Activated CD8-positive, alpha-beta memory T cell treated with anti-CD3 and anti-CD28 coated beads for 36 hours (primary cell): ENCODE results near the gene SLC5A9. TPM values are rescaled to one million over a fixed set of nuclear protein-coding genes. Genes with fewer than 3 reads are reported as not detected.
"Not testable (repeated sequence)": the region's sequence is repeated elsewhere in the genome, so short reads cannot be mapped to it uniquely, and the experiment has no call there.

Experiments used
- CTCF ChIA-PET: fragments of 350-600 bp; sonication (Branson Sonifier 250); formaldehyde crosslinking; loops from one replicate; lab custom pipeline; 2021; ENCODE audit warnings: antibody characterized with exemption; lab: Charles Lee
- POLR2A ChIA-PET: fragments of 350-600 bp; sonication (Branson Sonifier 250); formaldehyde crosslinking; loops from one replicate; lab custom pipeline; 2021; ENCODE audit warnings: antibody characterized with exemption; lab: Charles Lee
- total RNA-seq, 2 experiments: library from RNA; stranded (reverse); gene quantifications; one replicate each; pipeline ENCODE4 v1.2.3, GENCODE V29; 2021

Gene SLC5A9
- total RNA-seq, 2 experiments from 2014 or later, result not detected

DNA sequence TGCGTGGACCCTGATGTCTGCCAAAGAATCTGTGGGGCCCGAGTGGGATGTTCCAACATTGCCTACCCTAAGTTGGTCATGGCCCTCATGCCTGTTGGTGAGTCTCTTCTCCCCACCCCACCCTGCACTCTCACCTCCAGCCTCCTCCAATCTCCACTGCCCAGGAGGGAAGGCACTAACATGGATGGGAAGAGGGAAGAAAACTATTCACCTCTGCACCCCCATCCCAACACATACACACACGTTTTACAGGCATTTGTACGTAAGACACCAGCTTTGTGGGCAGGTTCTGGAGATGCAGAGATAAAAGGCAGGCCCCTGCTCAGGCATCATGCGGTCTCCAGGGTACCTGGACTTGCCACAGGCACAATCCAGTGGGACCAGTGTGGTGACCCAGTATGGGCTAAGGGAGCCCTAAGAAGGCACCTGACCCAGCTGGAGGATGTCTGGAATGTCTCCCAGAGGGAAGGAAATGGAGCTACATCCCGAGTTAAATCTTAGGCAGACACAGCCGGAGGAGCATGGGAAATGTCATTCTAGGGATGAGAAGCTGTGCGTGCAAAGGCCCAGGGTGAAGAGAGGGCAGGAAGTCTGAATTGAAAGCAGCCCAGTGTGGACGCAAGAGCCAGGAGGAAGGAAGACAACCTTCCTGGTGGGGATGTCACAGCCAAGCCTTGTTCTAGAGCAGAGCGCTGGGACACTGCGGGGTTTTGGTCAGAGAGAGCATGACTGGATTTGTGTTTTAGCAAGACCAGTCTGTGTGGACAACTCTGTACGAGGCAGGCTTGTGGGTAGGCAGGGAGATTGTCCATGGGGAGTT is 11.4 kb downstream of the SLC5A9 start:
- ChIA-PET POLR2A (no interaction called here), CTCF (no interaction called here)

DNA sequence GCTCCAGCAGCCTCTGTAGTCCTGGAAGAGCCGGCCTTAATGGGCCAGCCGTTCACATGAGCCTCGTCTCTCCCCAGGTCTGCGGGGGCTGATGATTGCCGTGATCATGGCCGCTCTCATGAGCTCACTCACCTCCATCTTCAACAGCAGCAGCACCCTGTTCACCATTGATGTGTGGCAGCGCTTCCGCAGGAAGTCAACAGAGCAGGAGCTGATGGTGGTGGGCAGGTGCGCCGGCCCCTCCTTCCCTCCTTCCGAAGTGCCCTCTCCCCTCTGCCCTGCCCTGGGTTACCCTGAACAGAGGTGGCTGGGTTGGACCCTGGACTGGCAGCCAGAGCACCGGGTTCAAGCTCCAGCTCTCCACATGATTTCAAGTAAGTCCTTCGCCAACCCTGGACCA is 13.1 kb downstream of the SLC5A9 start:
- POLR2A ChIA-PET, result no interaction called here
- CTCF ChIA-PET, result interaction anchor here (2.5 kb wide), 1 partner anchor 142 kb away, joined by 8 read pairs; no protein-coding TSS in a partner anchor

DNA sequence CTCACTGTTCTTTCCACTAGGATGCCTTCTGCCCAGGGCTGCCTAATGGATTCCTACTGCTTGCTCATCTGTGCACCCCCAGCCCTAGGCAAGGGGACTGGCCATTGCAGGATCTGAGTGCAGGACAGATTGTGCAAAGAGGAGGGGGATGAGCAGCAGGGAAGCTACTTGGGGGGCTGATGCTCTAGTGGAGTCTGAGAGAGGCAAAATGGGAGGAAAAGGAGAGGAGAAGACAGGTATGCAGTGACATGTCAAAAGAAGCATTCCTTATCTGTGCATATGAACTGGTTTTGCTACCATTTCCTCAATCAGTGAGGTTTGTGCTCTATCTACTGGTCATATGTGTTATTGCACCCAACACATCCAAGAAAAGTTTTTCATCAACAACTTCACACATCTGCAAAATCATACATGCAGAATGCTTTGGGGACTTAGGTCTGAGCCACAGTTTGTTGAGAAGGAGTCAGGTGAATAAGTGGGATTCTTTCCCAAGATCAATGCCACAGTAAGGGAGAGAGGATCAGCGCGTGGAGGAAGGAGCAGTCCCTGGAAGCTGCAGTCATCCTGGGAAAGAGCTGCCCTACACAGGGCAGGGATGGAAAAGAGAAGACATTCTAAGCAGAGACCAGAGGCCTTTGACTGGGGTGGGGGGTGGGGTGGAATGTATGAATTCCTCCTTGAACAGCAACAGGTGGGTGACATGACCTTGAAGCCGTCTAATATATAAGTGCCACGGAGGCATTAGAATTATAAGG is 14.4 kb downstream of the SLC5A9 start:
- POLR2A ChIA-PET, result no interaction called here

DNA sequence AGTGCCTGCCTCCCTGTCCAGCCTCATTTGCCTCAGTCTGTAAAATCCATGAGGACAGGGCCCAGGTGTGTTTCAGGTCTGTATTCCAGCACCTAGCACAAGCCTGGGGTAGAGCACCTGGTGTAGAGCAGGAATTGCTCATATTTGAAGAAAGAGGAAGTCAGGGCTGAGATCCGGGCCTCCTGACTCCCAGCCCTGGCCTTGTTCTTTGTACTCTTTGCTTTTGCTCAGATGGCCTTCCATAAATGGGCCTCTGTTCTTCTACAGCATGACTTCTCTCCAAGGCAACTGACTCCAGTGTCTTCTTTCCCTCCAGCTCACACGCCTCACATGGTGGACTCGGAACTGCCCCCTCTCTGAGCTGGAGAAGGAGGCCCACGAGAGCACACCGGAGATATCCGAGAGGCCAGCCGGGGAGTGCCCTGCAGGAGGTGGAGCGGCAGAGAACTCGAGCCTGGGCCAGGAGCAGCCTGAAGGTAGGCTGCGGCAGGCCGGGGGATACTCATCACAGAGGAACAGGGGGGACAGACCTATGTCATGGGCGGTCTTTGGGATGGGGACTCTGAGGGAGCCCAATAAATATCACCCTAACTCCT is 19.7 kb downstream of the SLC5A9 start:
- ChIA-PET CTCF (no interaction called here), POLR2A (no interaction called here)

More for the DNA sequence above, 14.4 kb downstream of the SLC5A9 start:
- CTCF ChIA-PET, result interaction anchor here (2.5 kb wide), 1 partner anchor 143 kb away, joined by 8 read pairs; no protein-coding TSS in a partner anchor

DNA sequence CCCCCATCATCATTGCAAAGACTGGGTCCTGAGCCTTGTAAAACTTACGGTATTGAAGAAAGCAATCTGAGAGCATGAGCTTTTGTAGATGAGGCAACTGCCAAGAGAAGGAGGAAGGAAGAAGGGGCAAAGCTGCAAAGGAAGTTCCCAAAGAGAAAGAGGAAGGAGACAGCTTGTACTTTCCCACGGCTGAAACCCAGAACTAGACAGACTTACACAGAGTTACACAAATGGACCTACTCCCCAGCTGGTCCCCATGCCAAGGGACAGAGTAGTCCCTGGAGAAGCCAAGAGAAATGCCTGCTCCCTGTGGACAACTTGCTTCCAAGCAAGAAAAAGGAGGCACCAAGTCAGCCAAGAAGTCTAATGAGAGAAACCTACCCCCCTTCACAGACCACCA is 22.6 kb downstream of the SLC5A9 start:
- CTCF ChIA-PET, result no interaction called here
- POLR2A ChIA-PET, result no interaction called here

DNA sequence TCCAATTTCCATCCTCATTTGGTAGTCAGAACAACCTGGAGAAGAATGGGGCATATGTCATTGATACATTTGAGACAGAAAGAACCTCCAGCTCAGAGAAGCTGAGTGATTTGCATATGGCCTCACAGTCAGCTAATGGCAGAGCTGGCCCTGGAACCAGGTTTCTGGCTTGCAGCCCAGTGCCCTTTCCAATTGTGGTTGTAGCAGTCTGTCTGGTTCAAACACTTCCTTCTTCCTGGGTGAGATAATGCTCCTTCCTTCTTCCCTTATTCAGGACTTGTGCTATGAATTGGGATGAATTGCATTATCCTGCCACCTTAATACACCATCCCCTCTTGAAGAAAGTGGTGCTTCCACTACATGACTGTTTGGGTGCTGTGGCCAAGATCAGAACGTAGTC is 24.2 kb downstream of the SLC5A9 start:
- ChIA-PET CTCF (no interaction called here), POLR2A (no interaction called here)

DNA sequence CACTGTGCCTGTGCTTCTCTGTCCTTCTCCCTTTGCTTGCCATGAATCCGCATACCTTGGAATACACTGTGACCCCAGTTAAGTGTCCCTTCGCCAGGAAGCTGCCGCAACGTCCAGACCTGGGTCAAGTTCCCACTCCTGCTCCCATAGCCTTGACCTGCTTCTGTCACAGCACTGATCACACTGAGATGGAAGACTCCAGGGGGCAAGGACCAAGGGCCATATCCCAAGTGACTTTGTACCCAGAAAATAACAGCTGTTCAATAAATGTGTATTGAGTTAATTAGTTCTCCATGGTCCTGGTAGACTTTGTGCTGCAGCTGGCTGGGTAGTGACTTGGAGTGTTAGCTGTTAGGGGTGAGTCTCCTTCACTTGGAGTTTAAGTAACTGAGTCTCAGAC is 25.8 kb downstream of the SLC5A9 start:
- ChIA-PET POLR2A (no interaction called here), CTCF (no interaction called here)

DNA sequence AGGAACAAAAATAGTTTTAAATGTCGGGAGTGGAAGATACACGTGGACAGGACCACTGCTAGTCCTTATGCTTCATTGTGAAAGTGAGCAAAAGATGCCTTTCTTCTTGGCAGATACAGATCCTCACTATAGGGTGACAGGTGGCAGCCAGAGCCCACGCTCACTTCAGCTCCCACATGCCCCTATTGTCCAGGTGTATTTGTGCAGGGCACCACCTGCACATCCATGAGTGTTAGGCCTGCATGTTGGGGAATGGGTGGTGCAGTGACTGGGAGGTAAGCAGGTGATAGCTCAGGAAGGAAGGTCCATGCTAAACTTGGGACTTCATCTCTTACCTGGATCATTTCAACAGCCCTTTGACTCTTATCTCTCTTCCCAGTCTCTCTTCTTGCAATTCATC is 27.4 kb downstream of the SLC5A9 start:
- POLR2A ChIA-PET, result no interaction called here
- CTCF ChIA-PET, result no interaction called here

DNA sequence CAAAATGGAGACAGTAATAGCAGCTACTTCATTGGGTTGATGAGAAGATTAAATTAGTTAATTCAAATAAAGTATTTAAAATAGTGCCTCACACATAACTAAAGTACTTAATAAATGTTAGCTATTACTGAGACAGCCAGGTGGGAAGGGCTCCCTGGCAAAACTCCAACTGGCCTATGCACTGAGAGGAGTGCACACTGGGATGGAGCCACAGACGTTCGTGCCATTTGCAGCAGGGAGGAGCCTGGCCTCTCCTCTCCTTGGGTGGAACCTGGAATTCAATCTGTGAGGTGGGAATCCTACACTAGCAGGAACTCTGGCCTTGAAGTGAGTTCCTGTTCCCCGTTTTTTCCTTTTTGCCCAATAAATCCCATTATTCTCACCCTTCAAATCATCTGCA is 28.1 kb downstream of the SLC5A9 start:
- POLR2A ChIA-PET, result no interaction called here
- CTCF ChIA-PET, result no interaction called here

DNA sequence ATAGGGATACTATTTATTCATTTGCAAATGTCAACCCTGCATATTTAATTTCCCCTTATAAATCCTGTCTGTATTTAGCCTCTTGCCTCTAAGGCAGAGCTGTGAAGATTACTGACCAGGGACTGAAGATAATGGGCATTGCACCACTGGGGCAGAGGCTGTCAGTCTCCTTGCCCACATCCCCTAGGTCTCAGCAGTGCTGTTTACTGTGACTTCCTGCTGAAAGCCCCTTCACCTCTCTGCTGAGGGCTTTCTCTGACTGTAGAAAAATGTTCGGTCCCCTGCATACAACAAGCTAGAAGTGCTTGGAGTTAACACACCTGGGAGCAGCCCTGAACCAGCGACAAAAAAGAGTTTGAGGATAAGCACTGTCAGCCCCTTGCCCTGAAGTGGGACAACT is 28.8 kb downstream of the SLC5A9 start:
- ChIA-PET CTCF (no interaction called here), POLR2A (no interaction called here)

DNA sequence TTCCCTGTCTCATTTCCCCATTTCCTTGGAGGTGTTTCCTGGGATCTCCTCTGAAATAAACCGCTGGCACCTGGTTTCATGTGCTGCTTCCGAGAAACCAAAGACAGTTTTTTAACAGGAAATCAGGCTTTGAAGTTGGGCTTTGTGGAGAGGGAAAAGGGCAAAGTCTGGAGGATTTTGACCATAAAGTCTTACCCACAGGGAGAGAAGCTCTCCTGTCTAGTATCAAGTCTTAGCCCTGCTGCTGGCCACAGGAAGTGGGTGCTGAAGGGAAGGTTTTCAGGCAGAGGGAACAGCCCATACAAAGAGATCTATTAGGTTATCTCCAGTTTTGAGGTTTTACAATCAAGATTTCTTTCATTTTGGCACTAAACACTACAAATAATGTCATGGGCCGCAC is 29.3 kb downstream of the SLC5A9 start:
- POLR2A ChIA-PET, result no interaction called here
- CTCF ChIA-PET, result no interaction called here

DNA sequence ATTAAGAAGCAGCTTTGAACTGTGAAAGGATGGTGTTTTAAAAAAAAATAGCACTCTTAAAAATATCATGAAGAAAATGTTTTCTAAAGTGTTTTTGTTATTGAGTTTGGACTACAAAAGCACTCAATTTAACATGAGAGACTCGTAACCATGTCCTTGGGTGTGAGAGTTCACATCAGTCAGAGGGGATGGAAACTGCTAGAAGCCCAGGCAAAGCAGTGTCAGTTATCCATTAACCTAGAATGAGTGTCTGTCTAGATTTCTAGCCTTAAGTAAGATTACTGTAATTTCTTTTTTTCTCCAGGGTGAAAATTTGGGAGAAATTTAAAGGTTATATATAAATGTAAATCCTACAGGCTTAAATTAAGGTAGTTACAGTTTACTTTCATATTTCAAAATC is 31.7 kb downstream of the SLC5A9 start:
- ChIA-PET CTCF (no interaction called here), POLR2A (no interaction called here)

DNA sequence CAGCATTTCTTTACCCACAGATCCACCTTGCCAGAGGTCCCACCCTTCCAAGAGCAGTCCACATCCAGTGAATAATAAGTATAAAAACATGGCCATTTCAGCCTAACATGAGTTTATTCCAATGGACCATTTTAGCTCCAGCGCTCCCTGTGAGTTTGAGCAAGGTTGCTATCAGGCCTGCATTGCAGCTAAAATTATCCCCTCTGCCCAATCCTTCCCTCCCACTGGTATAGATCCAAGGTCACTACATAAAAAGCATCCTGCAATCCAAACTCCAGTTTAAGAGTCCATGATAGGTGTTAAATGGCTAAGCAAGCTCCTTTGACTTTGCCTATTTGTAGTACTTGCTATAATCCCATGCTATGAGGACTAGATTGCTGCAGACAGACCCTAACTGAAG is 35.6 kb downstream of the SLC5A9 start:
- POLR2A ChIA-PET, result no interaction called here

DNA sequence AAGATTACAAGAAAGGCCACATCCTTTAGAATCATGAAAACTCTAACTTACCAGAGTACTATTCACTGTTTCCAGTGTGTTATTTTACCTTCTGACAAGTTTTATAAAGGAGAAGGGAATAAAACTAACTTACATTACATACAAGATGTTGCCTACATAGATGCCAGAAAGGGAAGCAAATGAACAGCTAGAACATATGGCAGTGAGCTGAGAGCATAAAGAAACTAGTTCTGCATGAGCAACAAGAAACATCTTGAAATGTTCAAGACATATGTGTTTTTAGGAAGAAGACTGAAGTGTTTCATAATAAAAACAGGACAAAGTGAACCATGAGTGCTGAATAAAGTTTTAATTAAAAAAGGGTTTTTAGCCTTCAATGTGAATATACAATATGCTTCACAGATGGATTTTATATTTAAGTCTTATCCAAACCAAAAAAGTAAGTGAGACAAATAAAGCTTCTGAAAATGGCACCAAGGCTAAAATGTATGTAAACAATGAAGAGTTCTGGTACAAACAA is 39.4 kb downstream of the SLC5A9 start:
- CTCF ChIA-PET, result no interaction called here
- POLR2A ChIA-PET, result no interaction called here

More for the DNA sequence above, 35.6 kb downstream of the SLC5A9 start:
- CTCF ChIA-PET, result no interaction called here

DNA sequence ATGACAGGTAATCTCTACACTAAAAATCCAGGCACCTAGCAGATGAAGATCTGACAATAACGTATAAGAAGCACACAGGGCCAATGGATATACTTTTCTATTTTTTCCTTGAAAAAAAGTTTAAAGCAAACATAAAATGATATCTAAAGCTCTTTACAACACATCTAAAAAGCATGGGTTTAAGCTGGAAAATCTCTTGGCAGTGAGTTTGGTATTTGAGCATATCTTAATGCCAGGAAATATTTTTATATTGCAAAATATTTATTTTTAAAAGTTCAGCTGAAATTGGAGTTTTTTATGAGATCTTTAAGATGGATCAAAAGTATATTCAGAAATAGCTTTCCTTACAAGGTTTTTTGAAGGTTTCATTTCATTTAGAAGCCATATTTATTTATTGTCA is 40.5 kb downstream of the SLC5A9 start:
- ChIA-PET POLR2A (no interaction called here), CTCF (no interaction called here)

DNA sequence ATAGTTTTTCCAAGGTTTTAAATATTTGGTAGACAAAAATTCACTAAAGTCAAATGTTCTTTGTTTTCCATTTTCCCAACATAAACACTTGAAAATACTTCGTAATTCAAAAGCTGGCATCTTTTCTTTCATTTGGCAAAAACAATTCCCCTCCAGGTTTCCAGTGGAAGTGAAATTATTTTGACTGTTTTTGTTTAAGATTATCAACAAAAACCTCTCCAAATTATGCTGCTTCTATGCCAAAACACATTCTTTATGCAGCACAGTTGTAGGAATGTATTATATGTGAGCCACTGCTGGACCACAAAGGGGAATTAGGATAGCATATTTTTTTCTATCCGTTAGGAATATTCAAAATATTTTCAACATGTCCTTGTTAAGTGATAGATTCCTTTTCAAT is 44.1 kb downstream of the SLC5A9 start:
- POLR2A ChIA-PET, result no interaction called here
- CTCF ChIA-PET, result no interaction called here

DNA sequence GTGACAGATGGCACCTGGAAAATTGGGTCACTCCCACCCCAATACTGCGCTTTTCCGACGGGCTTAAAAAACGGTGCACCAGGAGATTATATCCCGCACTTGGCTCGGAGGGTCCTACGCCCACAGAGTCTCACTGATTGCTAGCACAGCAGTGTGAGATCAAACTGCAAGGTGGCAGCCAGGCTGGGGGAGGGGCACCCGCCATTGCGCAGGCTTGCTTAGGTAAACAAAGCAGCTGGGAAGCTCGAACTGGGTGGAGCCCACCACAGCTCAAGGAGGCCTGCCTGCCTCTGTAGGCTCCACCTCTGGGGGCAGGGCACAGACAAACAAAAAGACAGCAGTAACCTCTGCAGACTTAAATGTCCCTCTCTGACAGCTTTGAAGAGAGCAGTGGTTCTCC is 54.9 kb downstream of the SLC5A9 start:
- CTCF ChIA-PET, result not testable (repeated sequence)

DNA sequence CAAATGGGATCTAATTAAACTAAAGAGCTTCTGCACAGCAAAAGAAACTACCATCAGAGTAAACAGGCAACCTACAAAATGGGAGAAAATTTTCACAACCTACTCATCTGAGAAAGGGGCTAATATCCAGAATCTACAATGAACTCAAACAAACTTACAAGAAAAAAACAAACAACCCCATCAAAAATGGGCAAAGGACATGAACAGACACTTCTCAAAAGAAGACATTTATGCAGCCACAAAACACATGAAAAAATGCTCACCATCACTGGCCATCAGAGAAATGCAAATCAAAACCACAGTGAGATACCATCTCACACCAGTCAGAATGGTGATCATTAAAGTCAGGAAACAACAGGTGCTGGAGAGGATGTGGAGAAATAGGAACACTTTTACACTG is 59.8 kb downstream of the SLC5A9 start:
- POLR2A ChIA-PET, CTCF ChIA-PET: not testable (repeated sequence)

More for the DNA sequence above, 54.9 kb downstream of the SLC5A9 start:
- POLR2A ChIA-PET, result not testable (repeated sequence)

DNA sequence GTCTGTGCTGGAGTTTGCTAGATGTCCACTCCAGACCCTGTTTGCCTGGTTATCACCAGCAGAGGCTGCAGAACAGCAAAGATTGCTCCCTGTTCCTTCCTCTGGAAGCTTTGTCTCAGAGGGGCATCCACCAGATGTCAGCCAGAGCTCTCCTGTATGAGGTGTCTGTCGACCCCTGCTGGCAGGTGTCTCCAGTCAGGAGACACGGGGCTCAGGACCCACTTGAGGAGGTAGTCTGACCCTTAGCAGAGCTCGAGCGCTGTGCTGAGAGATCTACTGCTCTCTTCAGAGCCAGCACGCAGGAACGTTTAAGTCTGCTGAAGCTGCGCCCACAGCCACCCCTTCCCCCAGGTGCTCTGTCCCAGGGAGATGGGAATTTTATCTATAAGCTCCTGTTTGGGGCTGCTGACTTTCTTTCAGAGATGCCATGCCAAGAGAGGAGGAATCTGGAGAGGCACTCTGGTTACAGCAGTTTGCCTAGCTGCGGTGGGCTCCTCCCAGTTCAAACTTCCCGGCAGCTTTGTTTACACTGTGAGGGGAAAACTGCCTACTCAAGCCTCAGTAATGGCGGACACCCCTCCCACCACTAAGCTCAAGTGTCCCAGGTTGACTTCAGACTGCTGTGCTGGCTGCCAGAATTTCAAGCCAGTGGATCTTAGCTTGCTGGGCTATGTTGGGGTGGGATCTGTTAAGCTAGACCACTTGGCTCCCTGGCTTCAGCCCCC is 62.3 kb downstream of the SLC5A9 start:
- POLR2A ChIA-PET, result not testable (repeated sequence)
- CTCF ChIA-PET, result interaction anchor here (0.6 to 1.2 kb wide), 2 partner anchors 9 to 179 kb away, joined by 3 read pairs; no protein-coding TSS in a partner anchor
